ENCODE measurements around the gene NFKBIL1.

Gene NFKBIL1

GRCh38 chr6:31528821-31529328, 18.5 kb upstream of the NFKBIL1 start, which contains the start of gene MCCD1:
TSS of gene MCCD1 (plus strand) at chr6:31528962. CDS start at chr6:31529015, 53 bp downstream.
- H3K4me3 ChIP-seq (ENCODE audit: low read depth, low read length), result no peak within 1 kb of the TSS
- in situ Hi-C loops (cut with HindIII; ENCODE audit: low pct_ligation_motif_present, low sequenced_read_pairs), result no loop called here
- peaks cover 42% of the 10 kb centered on the region for H3K36me3 ChIP-seq (replicated peaks)
- H3K27me3 ChIP-seq (replicated peaks), result no peaks in the 10 kb centered on the region
- no peak for DNase-seq
- TF ChIP-seq CTCF (IDR thresholded peaks at IDR 0.05; ENCODE audit: low read depth, low read length, missing control alignments), result no peak
- H3K27ac ChIP-seq, result no peak within 1 kb of the TSS

- DNase-seq, result no peak
- Histone ChIP-seq H3K27ac (no peak overlapping the region), H3K27me3 (replicated peaks) (no peaks in the 10 kb centered on the region), H3K36me3 (replicated peaks) (peaks cover 49% of the 10 kb centered on the region), H3K4me3 (ENCODE audit: low read depth, low read length) (no peak overlapping the region)
- in situ Hi-C loops (cut with HindIII; ENCODE audit: low pct_ligation_motif_present, low sequenced_read_pairs), result no loop called here
- TF ChIP-seq CTCF (IDR thresholded peaks at IDR 0.05; ENCODE audit: low read depth, low read length, missing control alignments), result no peak
These were observed 17.9 kb upstream of the NFKBIL1 start for GRCh38 chr6:31529329-31530150.

- in situ Hi-C loops (cut with HindIII; ENCODE audit: low pct_ligation_motif_present, low sequenced_read_pairs), result no loop called here
- Histone ChIP-seq H3K27me3 (replicated peaks) (no peaks in the 10 kb centered on the region), H3K36me3 (replicated peaks) (peaks cover 60% of the 10 kb centered on the region), H3K27ac (no peak overlapping the region), H3K4me3 (ENCODE audit: low read depth, low read length) (no peak overlapping the region)
- DNase-seq, result no peak
- TF ChIP-seq CTCF (IDR thresholded peaks at IDR 0.05; ENCODE audit: low read depth, low read length, missing control alignments), result no peak
These were observed 16.7 kb upstream of the NFKBIL1 start for GRCh38 chr6:31530659-31531058.

- no peak for DNase-seq
- in situ Hi-C loops (cut with HindIII; ENCODE audit: low pct_ligation_motif_present, low sequenced_read_pairs), result no loop called here
- TF ChIP-seq CTCF (IDR thresholded peaks at IDR 0.05; ENCODE audit: low read depth, low read length, missing control alignments), result no peak
- H3K27ac ChIP-seq, result no peak overlapping the region
- peaks cover 65% of the 10 kb centered on the region for H3K36me3 ChIP-seq (replicated peaks)
- no peak overlapping the region for H3K4me3 ChIP-seq (ENCODE audit: low read depth, low read length)
- H3K27me3 ChIP-seq (replicated peaks), result no peaks in the 10 kb centered on the region
These were observed 16.2 kb upstream of the NFKBIL1 start for GRCh38 chr6:31531162-31531561.

GRCh38 chr6:31531771-31532643, 15.4 kb upstream of the NFKBIL1 start:
- H3K27ac ChIP-seq, result no peak overlapping the region
- DNase-seq, result no peak
- no peak for TF ChIP-seq CTCF (IDR thresholded peaks at IDR 0.05; ENCODE audit: low read depth, low read length, missing control alignments)
- in situ Hi-C loops (cut with HindIII; ENCODE audit: low pct_ligation_motif_present, low sequenced_read_pairs), result no loop called here
- H3K4me3 ChIP-seq (ENCODE audit: low read depth, low read length), result no peak overlapping the region
- peaks cover 74% of the 10 kb centered on the region for H3K36me3 ChIP-seq (replicated peaks)
- H3K27me3 ChIP-seq (replicated peaks), result no peaks in the 10 kb centered on the region
